ENCODE data around the gene STAT4.

Gene STAT4

DNA sequence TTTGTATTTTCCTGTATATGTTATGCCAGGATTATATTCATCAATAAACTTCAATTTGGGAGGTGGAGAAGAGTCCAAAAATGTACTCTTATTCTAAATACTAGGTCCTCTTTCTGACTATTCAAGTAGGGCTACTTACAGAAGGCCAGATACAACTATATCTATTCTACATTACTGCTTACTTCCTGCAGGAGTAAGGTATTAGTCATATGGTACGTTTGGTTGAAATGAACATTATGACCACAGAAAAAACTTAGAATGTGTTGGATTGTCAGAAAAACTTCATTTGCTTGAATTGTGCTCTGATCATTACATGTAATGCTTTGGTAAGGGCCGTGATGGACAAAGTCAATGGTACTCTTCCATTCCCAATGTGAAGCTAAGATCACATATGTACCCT is 35.0 kb downstream of the STAT4 start:
- no peaks in the 10 kb centered on the region for H3K4me1 ChIP-seq (ENCODE audit: control insufficient read depth, insufficient read depth, low read length)
- H3K9me3 ChIP-seq (ENCODE audit: control insufficient read depth, insufficient read depth, low read depth, low read length), result no peaks in the 10 kb centered on the region
- H3K36me3 ChIP-seq (ENCODE audit: control insufficient read depth in 2 of 2, insufficient read depth in 1 of 2, low read length in 2 of 2), result no peaks in the 10 kb centered on the region
- no peak overlapping the region for H3K4me3 ChIP-seq (ENCODE audit: low read depth, low read length)
- no peak overlapping the region for H3K27ac ChIP-seq (ENCODE audit: extremely low read depth, low read depth, low read length)
- CTCF ChIA-PET, result interaction anchor here (0.7 kb wide), 1 partner anchor 386 kb away, joined by 3 read pairs; no protein-coding TSS in a partner anchor
- no peak for TF ChIP-seq ZNF37A (tag by site-specific recombination; IDR thresholded peaks at IDR 0.05)
- no peak for TF ChIP-seq ZNF302 (tag by site-specific recombination; IDR thresholded peaks at IDR 0.05; ENCODE audit: low read depth)
- TF ChIP-seq ZNF600 (tag by site-specific recombination; IDR thresholded peaks at IDR 0.05), result no peak
- no peak for TF ChIP-seq WT1 (tag by site-specific recombination; IDR thresholded peaks at IDR 0.05)
- TF ChIP-seq, protein P1, sequence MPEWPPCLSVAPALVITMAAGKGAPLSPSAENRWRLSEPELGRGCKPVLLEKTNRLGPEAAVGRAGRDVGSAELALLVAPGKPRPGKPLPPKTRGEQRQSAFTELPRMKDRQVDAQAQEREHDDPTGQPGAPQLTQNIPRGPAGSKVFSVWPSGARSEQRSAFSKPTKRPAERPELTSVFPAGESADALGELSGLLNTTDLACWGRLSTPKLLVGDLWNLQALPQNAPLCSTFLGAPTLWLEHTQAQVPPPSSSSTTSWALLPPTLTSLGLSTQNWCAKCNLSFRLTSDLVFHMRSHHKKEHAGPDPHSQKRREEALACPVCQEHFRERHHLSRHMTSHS (tag by site-specific recombination; IDR thresholded peaks at IDR 0.05), result no peak
- TF ChIP-seq ZNF2 (tag by site-specific recombination; IDR thresholded peaks at IDR 0.05), result no peak
- no peak for TF ChIP-seq ZNF621 (tag by site-specific recombination; IDR thresholded peaks at IDR 0.05)
- TF ChIP-seq, protein P2, sequence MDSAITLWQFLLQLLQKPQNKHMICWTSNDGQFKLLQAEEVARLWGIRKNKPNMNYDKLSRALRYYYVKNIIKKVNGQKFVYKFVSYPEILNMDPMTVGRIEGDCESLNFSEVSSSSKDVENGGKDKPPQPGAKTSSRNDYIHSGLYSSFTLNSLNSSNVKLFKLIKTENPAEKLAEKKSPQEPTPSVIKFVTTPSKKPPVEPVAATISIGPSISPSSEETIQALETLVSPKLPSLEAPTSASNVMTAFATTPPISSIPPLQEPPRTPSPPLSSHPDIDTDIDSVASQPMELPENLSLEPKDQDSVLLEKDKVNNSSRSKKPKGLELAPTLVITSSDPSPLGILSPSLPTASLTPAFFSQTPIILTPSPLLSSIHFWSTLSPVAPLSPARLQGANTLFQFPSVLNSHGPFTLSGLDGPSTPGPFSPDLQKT (IDR thresholded peaks at IDR 0.05; ENCODE audit: borderline replicate concordance, low read depth, low read length), result no peak
- no peak for TF ChIP-seq ZNF747 (tag by site-specific recombination; IDR thresholded peaks at IDR 0.05)
- no peak for TF ChIP-seq ZNF146 (tag by site-specific recombination; IDR thresholded peaks at IDR 0.05)
- TF ChIP-seq ZNF544 (tag by site-specific recombination; IDR thresholded peaks at IDR 0.05), result no peak
- no peak for TF ChIP-seq ZNF274 (IDR thresholded peaks at IDR 0.05; ENCODE audit: low read length)
- TF ChIP-seq ZNF274 (tag by site-specific recombination; IDR thresholded peaks at IDR 0.05; ENCODE audit: borderline replicate concordance), result no peak
- TF ChIP-seq ZNF416 (tag by site-specific recombination; IDR thresholded peaks at IDR 0.05), result no peak
- TF ChIP-seq ZNF654 (tag by site-specific recombination; IDR thresholded peaks at IDR 0.05; ENCODE audit: low read depth), result no peak
- POLR2A ChIA-PET, result no interaction called here

- POLR2A ChIA-PET, result no interaction called here
- no peaks in the 10 kb centered on the region for H3K9me3 ChIP-seq (ENCODE audit: control insufficient read depth, insufficient read depth, low read depth, low read length)
- H3K4me1 ChIP-seq (ENCODE audit: control insufficient read depth, insufficient read depth, low read length), result no peaks in the 10 kb centered on the region
- no peaks in the 10 kb centered on the region for H3K36me3 ChIP-seq (ENCODE audit: control insufficient read depth in 2 of 2, insufficient read depth in 1 of 2, low read length in 2 of 2)
- no peak for TF ChIP-seq ZNF26 (tag by site-specific recombination; IDR thresholded peaks at IDR 0.05)
- TF ChIP-seq KLF9 (tag by site-specific recombination; IDR thresholded peaks at IDR 0.05; ENCODE audit: low read depth), result no peak
- no peak for TF ChIP-seq ZNF629 (tag by site-specific recombination; IDR thresholded peaks at IDR 0.05)
- TF ChIP-seq ZNF37A (tag by site-specific recombination; IDR thresholded peaks at IDR 0.05), result no peak
- no peak for TF ChIP-seq ZNF416 (tag by site-specific recombination; IDR thresholded peaks at IDR 0.05)
- no peak for TF ChIP-seq ZNF114 (tag by site-specific recombination; IDR thresholded peaks at IDR 0.05)
- TF ChIP-seq ZNF549 (tag by site-specific recombination; IDR thresholded peaks at IDR 0.05), result no peak
- no peak for TF ChIP-seq ZNF658 (tag by site-specific recombination; IDR thresholded peaks at IDR 0.05)
- TF ChIP-seq ZNF280C (tag by site-specific recombination; IDR thresholded peaks at IDR 0.05), result no peak
- no peak overlapping the region for H3K27ac ChIP-seq (ENCODE audit: extremely low read depth, low read depth, low read length)
- CTCF ChIA-PET, result interaction anchor here (0.7 kb wide), 1 partner anchor 386 kb away, joined by 3 read pairs; no protein-coding TSS in a partner anchor
- no peak overlapping the region for H3K4me3 ChIP-seq (ENCODE audit: low read depth, low read length)
These were observed 35.4 kb downstream of the STAT4 start for GRCh38 chr2:191115391-191115790.

All from HEK293 (cell line).